ENCODE results near the gene COQ8A.

Gene COQ8A

GRCh38 chr1:226983247-226983991 lies 43.3 kb downstream of the COQ8A start:
- H3K27me3 ChIP-seq (ENCODE audit: control insufficient read depth, low read length), result no peaks in the 10 kb centered on the region
- no peaks in the 10 kb centered on the region for H3K9me3 ChIP-seq (ENCODE audit: control insufficient read depth, insufficient read depth, low read length)
- no peaks in the 10 kb centered on the region for H3K4me1 ChIP-seq (ENCODE audit: control insufficient read depth, low read length)
- no peak overlapping the region for H3K4me3 ChIP-seq (ENCODE audit: low read length)
- no peaks in the 10 kb centered on the region for H3K79me2 ChIP-seq (ENCODE audit: control insufficient read depth, low read length)
- no peaks in the 10 kb centered on the region for H4K20me1 ChIP-seq (ENCODE audit: control insufficient read depth, insufficient read depth, low read depth, low read length)
- no peak overlapping the region for H3K27ac ChIP-seq (ENCODE audit: low read depth, low read length)
- no peaks in the 10 kb centered on the region for H3F3A ChIP-seq (ENCODE audit: control insufficient read depth, insufficient read depth)
- H3K9me2 ChIP-seq (replicated peaks; ENCODE audit: control insufficient read depth, low read length), result no peaks in the 10 kb centered on the region
- no peak for TF ChIP-seq EZH2phosphoT487 (IDR thresholded peaks at IDR 0.05; ENCODE audit: borderline replicate concordance, low read length)
- TF ChIP-seq CTCF (IDR thresholded peaks at IDR 0.05; ENCODE audit: low read depth, low read length, poor library complexity, severe bottlenecking), result no peak
- H3K4me2 ChIP-seq (ENCODE audit: low read length), result no peak overlapping the region
- no peaks in the 10 kb centered on the region; the same call in 1 of the 2 replicates for H3K36me3 ChIP-seq (ENCODE audit: control insufficient read depth, low read length)

- no peaks in the 10 kb centered on the region; the same call in 1 of the 2 replicates for H3K36me3 ChIP-seq (ENCODE audit: control insufficient read depth, low read length)
- no peaks in the 10 kb centered on the region for H3K27me3 ChIP-seq (ENCODE audit: control insufficient read depth, low read length)
- H3K9me3 ChIP-seq (ENCODE audit: control insufficient read depth, insufficient read depth, low read length), result no peaks in the 10 kb centered on the region
- no peaks in the 10 kb centered on the region for H3K9me2 ChIP-seq (replicated peaks; ENCODE audit: control insufficient read depth, low read length)
- H3K4me1 ChIP-seq (ENCODE audit: control insufficient read depth, low read length), result no peaks in the 10 kb centered on the region
- no peak overlapping the region for H3K27ac ChIP-seq (ENCODE audit: low read depth, low read length)
- TF ChIP-seq CTCF (IDR thresholded peaks at IDR 0.05; ENCODE audit: low read depth, low read length, poor library complexity, severe bottlenecking) (no peak), EZH2phosphoT487 (IDR thresholded peaks at IDR 0.05; ENCODE audit: borderline replicate concordance, low read length) (no peak)
- no peak overlapping the region for H3K4me2 ChIP-seq (ENCODE audit: low read length)
- no peaks in the 10 kb centered on the region for H3K79me2 ChIP-seq (ENCODE audit: control insufficient read depth, low read length)
- no peaks in the 10 kb centered on the region for H4K20me1 ChIP-seq (ENCODE audit: control insufficient read depth, insufficient read depth, low read depth, low read length)
- H3F3A ChIP-seq (ENCODE audit: control insufficient read depth, insufficient read depth), result no peaks in the 10 kb centered on the region
- no peak overlapping the region for H3K4me3 ChIP-seq (ENCODE audit: low read length)
These were observed 43.9 kb downstream of the COQ8A start for GRCh38 chr1:226983992-226984364.

GRCh38 chr1:226984521-226985238 lies 44.6 kb downstream of the COQ8A start:
- H3F3A ChIP-seq (ENCODE audit: control insufficient read depth, insufficient read depth), result no peaks in the 10 kb centered on the region
- no peaks in the 10 kb centered on the region for H4K20me1 ChIP-seq (ENCODE audit: control insufficient read depth, insufficient read depth, low read depth, low read length)
- H3K9me2 ChIP-seq (replicated peaks; ENCODE audit: control insufficient read depth, low read length), result no peaks in the 10 kb centered on the region
- H3K4me1 ChIP-seq (ENCODE audit: control insufficient read depth, low read length), result peaks cover 4% of the 10 kb centered on the region
- H3K9me3 ChIP-seq (ENCODE audit: control insufficient read depth, insufficient read depth, low read length), result no peaks in the 10 kb centered on the region
- no peak overlapping the region for H3K4me2 ChIP-seq (ENCODE audit: low read length)
- H3K36me3 ChIP-seq (ENCODE audit: control insufficient read depth, low read length), result no peaks in the 10 kb centered on the region; the same call in 1 of the 2 replicates
- H3K79me2 ChIP-seq (ENCODE audit: control insufficient read depth, low read length), result no peaks in the 10 kb centered on the region
- no peak overlapping the region for H3K4me3 ChIP-seq (ENCODE audit: low read length)
- H3K27me3 ChIP-seq (ENCODE audit: control insufficient read depth, low read length), result no peaks in the 10 kb centered on the region
- H3K27ac ChIP-seq (ENCODE audit: low read depth, low read length), result no peak overlapping the region
- TF ChIP-seq CTCF (IDR thresholded peaks at IDR 0.05; ENCODE audit: low read depth, low read length, poor library complexity, severe bottlenecking), result no peak
- TF ChIP-seq EZH2phosphoT487 (IDR thresholded peaks at IDR 0.05; ENCODE audit: borderline replicate concordance, low read length), result no peak

Measured in DOHH2 (cell line).